Peyer's patch (tissue), 4 donors: ENCODE data around the gene RHD. TPM values are rescaled to one million over a fixed set of nuclear protein-coding genes. Genes with fewer than 3 reads are reported as not detected.

Experiments
- DNase-seq, 3 donors: peaks; one replicate each; pipeline ENCODE4 v3.0.0-alpha.2; 2017 to 2019
- H3K27ac ChIP-seq, 4 donors: fragments of 200-600 bp; sonication (generic); one replicate each; pipeline ENCODE4 v1.5.1; 2016 to 2019
- H3K27me3 ChIP-seq, 2 donors: fragments of 200-600 bp; sonication (generic); one replicate each; pipeline ENCODE4 v1.5.1; 2019
- H3K36me3 ChIP-seq, 3 donors: fragments of 200-600 bp; sonication (generic); one replicate each; pipeline ENCODE4 v1.5.1; 2016 to 2019
- H3K4me1 ChIP-seq, 4 donors: fragments of 200-600 bp; sonication (generic); one replicate each; pipeline ENCODE4 v1.5.1; 2016 to 2019
- H3K4me3 ChIP-seq, 4 donors: fragments of 200-600 bp; sonication (generic); 1 replicate in 3 of 4; 2 replicates in 1 of 4; pipeline ENCODE4 v1.5.1; 2016 to 2019; ENCODE audit warnings: mild to moderate bottlenecking in 1 of 4
- H3K9me3 ChIP-seq, 4 donors: fragments of 200-600 bp; sonication (generic); one replicate each; pipeline ENCODE4 v1.5.1; 2016 to 2019; ENCODE audit warnings: mild to moderate bottlenecking in 1 of 4
- POLR2A ChIP-seq, 2 donors: fragments of 450-650 bp; IDR thresholded peaks; one replicate each; pipeline ENCODE4 v1.5.1; 2017; ENCODE audit warnings: antibody characterized with exemption in 2 of 2, mild to moderate bottlenecking in 2 of 2, moderate library complexity in 2 of 2
- total RNA-seq, 4 donors: library from RNA; depleted of rRNA; stranded (reverse); fragments of >200 nt; gene quantifications; one replicate each; pipeline ENCODE4 v1.1.0, GENCODE V29; 2016
- TF ChIP-seq, protein P1 (sequence below), 6 experiments: fragments of 450-650 bp in 4 of 6; fragments of 200-600 bp in 2 of 6; sonication (generic) in 1 of 6; IDR thresholded peaks; one replicate each; pipeline ENCODE4 v1.5.1; 2017 to 2019; ENCODE audit warnings: antibody characterized with exemption in 6 of 6, mild to moderate bottlenecking in 3 of 6, moderate library complexity in 1 of 6

Gene RHD
- total RNA-seq, 4 donors from 2014 or later, result not detected

DNA sequence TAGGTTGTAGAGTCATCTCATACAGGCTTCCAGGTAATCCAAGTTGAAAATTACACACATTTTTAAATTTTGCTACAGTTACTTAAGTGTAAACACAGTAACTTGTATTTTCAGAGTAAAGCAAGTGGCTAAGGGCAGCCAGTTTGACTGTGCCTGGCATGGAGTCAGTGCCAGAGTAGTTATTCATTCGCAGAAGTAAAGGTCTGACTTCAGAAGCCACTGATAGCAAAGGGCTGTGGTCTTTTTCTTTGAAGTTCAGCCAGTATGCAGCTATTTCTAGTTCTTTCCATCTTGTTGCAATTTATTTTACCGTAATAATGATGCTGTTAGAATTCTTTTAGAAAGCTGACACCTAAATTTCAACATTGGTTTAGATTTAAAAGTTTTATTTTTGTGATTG is 75.2 kb downstream of the RHD start:
- no peak for DNase-seq
- Histone ChIP-seq H3K36me3 (peaks cover 0 to 74% (median 0%) of the 10 kb centered on the region in 3 donors), H3K27ac (no peak overlapping the region), H3K9me3 (no peaks in the 10 kb centered on the region), H3K4me3 (no peak overlapping the region), H3K27me3 (no peaks in the 10 kb centered on the region), H3K4me1 (no peaks in the 10 kb centered on the region)
- TF ChIP-seq POLR2A (IDR thresholded peaks at IDR 0.05), result no peak

DNA sequence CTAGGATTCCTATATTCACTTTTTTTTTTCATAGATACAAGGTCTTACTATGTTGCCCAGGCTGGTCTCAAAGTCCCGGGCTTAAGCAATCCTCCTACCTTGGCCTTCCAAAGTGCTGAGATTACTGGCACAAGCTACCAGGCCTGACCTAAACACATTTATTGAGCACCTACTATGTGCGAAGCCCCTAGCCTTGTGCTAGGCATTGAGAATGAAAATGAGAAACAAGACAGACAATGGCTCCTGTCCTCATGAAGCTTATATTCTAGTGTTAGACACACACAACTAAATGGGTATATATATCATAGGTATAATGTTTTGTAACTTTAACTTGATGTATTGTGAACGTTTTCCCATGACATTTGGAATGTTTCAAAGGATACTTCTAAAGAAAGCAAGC is 77.3 kb downstream of the RHD start:
- peaks cover 0 to 75% (median 0%) of the 10 kb centered on the region in 3 donors for H3K36me3 ChIP-seq
- H3K4me1 ChIP-seq, result no peaks in the 10 kb centered on the region
- TF ChIP-seq, protein P1, sequence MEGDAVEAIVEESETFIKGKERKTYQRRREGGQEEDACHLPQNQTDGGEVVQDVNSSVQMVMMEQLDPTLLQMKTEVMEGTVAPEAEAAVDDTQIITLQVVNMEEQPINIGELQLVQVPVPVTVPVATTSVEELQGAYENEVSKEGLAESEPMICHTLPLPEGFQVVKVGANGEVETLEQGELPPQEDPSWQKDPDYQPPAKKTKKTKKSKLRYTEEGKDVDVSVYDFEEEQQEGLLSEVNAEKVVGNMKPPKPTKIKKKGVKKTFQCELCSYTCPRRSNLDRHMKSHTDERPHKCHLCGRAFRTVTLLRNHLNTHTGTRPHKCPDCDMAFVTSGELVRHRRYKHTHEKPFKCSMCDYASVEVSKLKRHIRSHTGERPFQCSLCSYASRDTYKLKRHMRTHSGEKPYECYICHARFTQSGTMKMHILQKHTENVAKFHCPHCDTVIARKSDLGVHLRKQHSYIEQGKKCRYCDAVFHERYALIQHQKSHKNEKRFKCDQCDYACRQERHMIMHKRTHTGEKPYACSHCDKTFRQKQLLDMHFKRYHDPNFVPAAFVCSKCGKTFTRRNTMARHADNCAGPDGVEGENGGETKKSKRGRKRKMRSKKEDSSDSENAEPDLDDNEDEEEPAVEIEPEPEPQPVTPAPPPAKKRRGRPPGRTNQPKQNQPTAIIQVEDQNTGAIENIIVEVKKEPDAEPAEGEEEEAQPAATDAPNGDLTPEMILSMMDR (IDR thresholded peaks at IDR 0.05), result no peak
- TF ChIP-seq POLR2A (IDR thresholded peaks at IDR 0.05), result no peak

DNA sequence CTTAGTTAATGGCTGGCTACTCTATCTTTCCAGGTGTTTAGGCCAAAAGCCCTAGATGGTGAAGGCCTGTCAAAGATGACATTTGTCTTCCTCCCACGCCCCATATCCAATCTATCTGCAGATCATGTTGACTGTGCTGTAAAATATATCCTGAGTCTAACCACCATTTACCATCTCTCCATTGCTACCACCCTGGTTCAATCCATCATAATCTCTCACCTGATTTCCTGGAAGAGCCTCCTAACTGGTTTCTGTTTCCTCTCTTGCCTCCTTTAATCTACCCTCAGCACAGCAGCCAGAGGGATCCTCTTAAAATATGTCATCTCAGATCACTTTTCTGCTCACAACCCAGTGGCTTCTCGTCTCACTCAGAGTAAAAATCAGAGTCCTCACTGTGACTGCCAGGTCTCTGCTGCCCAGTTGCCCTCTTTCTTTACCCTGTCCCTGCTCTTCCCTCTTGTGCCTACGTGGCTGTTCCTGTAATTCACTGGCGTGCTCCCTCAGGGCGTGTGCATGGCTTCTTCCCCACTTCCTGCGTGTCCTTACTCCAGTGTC is 83.6 kb downstream of the RHD start:
- Histone ChIP-seq H3K9me3 (no peaks in the 10 kb centered on the region), H3K36me3 (peaks cover 0 to 90% (median 0%) of the 10 kb centered on the region in 3 donors)
- TF ChIP-seq POLR2A (IDR thresholded peaks at IDR 0.05), result no peak
- TF ChIP-seq, protein P1 (IDR thresholded peaks at IDR 0.05), result no peak

More for the DNA sequence above, 77.3 kb downstream of the RHD start:
- H3K4me3 ChIP-seq, result no peak overlapping the region
- no peaks in the 10 kb centered on the region for H3K27me3 ChIP-seq
- H3K27ac ChIP-seq, result no peak overlapping the region
- H3K9me3 ChIP-seq, result no peaks in the 10 kb centered on the region
- DNase-seq, result no peak

DNA sequence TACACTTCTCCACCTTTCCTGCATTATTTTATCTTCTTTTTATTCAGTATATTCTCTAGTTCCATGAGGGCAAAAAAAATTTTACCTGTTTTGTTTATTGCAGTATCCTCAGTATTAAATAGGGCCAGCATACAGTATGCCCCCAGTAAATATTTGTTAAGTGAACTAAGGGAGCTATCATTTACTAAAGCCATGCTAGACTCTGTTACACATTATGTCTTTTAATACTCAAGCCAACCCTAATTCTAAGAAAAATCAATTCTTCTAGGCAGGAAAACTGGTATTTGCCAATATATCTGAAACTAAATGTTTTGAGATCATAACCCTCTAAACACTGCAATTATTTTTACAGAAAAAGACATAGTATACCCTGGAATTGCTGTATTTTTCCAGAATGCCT is 84.1 kb downstream of the RHD start:
- TF ChIP-seq, protein P1 (IDR thresholded peaks at IDR 0.05), result no peak
- no peak for TF ChIP-seq POLR2A (IDR thresholded peaks at IDR 0.05)
- H3K9me3 ChIP-seq, result no peaks in the 10 kb centered on the region
- DNase-seq, result no peak
- no peak overlapping the region for H3K27ac ChIP-seq
- H3K27me3 ChIP-seq, result no peaks in the 10 kb centered on the region
- H3K4me3 ChIP-seq, result no peak overlapping the region
- H3K36me3 ChIP-seq, result peaks cover 0 to 94% (median 0%) of the 10 kb centered on the region in 3 donors
- H3K4me1 ChIP-seq, result peaks cover 0 to 6% (median 0%) of the 10 kb centered on the region in 4 donors

More for the DNA sequence above, 83.6 kb downstream of the RHD start:
- DNase-seq, result no peak
- no peak overlapping the region for H3K4me3 ChIP-seq
- H3K4me1 ChIP-seq, result peaks cover 0 to 6% (median 0%) of the 10 kb centered on the region in 4 donors
- no peak overlapping the region for H3K27ac ChIP-seq
- H3K27me3 ChIP-seq, result no peaks in the 10 kb centered on the region

DNA sequence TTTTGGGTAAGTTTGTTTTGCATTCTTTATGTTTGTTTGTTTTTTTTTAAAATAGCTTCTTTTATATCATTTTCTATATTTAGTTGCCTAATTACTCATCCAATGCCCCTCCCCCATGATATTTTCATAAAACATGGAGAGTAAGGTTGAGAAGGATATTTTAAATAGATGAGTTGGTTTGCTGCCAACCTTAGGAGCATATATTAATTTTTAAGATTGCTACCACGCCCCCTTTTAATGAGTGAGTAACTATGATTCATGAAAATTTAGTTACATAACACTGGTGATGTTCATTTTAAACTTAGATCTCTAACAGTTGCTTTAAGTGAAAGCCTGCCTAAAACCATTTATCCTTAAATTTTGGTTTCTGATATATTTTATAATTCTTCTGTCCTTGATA is 84.5 kb downstream of the RHD start:
- Histone ChIP-seq H3K36me3 (peaks cover 0 to 94% (median 0%) of the 10 kb centered on the region in 3 donors), H3K4me1 (peaks cover 0 to 6% (median 0%) of the 10 kb centered on the region in 4 donors), H3K4me3 (no peak overlapping the region), H3K27me3 (no peaks in the 10 kb centered on the region), H3K9me3 (no peaks in the 10 kb centered on the region), H3K27ac (no peak overlapping the region)
- no peak for DNase-seq
- no peak for TF ChIP-seq POLR2A (IDR thresholded peaks at IDR 0.05)
- TF ChIP-seq, protein P1 (IDR thresholded peaks at IDR 0.05), result no peak

DNA sequence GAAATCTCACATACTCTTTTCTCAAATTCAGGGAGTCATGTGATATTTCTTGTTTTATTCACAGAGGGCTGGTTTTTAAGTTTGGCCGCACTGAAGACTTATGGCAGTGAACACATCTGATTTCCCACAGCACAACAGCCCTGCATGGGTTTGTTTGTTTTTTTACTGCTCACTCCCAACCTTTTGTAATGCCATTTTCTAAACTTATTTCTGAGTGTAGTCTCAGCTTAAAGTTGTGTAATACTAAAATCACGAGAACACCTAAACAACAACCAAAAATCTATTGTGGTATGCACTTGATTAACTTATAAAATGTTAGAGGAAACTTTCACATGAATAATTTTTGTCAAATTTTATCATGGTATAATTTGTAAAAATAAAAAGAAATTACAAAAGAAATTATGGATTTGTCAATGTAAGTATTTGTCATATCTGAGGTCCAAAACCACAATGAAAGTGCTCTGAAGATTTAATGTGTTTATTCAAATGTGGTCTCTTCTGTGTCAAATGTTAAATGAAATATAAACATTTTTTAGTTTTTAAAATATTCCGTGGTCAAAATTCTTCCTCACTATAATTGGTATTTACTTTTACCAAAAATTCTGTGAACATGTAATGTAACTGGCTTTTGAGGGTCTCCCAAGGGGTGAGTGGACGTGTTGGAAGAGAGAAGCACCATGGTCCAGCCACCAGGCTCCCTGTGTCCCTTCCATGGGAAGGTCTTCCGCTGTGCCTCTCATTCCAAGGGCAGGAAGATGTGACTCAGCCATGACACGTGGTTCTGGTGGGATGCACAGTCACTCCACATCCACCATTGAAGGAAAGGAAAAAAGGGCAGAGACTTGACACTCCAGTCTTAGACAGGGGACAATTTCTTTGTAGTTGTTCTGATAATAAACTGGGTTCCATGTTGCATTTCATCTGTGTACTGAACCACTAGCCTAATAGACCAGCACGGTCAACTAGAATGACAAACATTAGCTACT is 88.6 kb downstream of the RHD start:
- Histone ChIP-seq H3K27ac (peak overlapping the region in 2 of 4 donors; percentile 18 to 37), H3K27me3 (no peaks in the 10 kb centered on the region), H3K9me3 (no peaks in the 10 kb centered on the region), H3K4me1 (peaks cover 0 to 6% (median 0%) of the 10 kb centered on the region in 4 donors), H3K36me3 (peaks cover 0 to 58% (median 0%) of the 10 kb centered on the region in 3 donors), H3K4me3 (no peak overlapping the region)
- TF ChIP-seq, protein P1 (IDR thresholded peaks at IDR 0.05), result no peak
- no peak for TF ChIP-seq POLR2A (IDR thresholded peaks at IDR 0.05)
- no peak for DNase-seq
